ENCODE data around the gene TAS2R41. TPM values are rescaled to one million over a fixed set of nuclear protein-coding genes. Genes with fewer than 3 reads are reported as not detected.

The TAS2R41 gene
- total and polyA plus RNA-seq, 8 donors, result not detected

- Histone ChIP-seq H3K27me3 (no peaks in the 10 kb centered on the region), H3K4me3 (no peak overlapping the region), H3K4me1 (peaks cover 0 to 6% of the 10 kb centered on the region in 2 donors), H3K9me3 (no peaks in the 10 kb centered on the region), H3K36me3 (no peaks in the 10 kb centered on the region), H3K27ac (no peak overlapping the region)
- DNase-seq (no peak), ATAC-seq (no peak)
- intact Hi-C loops (cut with DNase I), result no loop called here
- no peak for TF ChIP-seq CTCF (IDR thresholded peaks at IDR 0.05)
These were observed 21.7 kb upstream of the TAS2R41 start for GRCh38 chr7:143455942-143456341.

GRCh38 chr7:143456992-143457793 is 20.5 kb upstream of the TAS2R41 start:
- TF ChIP-seq CTCF (IDR thresholded peaks at IDR 0.05), result no peak
- no peak for DNase-seq
- H3K27me3 ChIP-seq, result no peaks in the 10 kb centered on the region
- H3K27ac ChIP-seq, result no peak overlapping the region
- H3K4me1 ChIP-seq, result peaks cover 0 to 6% of the 10 kb centered on the region in 2 donors
- no peak overlapping the region for H3K4me3 ChIP-seq
- no peaks in the 10 kb centered on the region for H3K9me3 ChIP-seq
- intact Hi-C loops (cut with DNase I), result no loop called here
- ATAC-seq, result no peak
- H3K36me3 ChIP-seq, result no peaks in the 10 kb centered on the region

- Histone ChIP-seq H3K9me3 (no peaks in the 10 kb centered on the region), H3K4me1 (peaks cover 0 to 6% of the 10 kb centered on the region in 2 donors), H3K36me3 (no peaks in the 10 kb centered on the region), H3K4me3 (no peak overlapping the region), H3K27me3 (no peaks in the 10 kb centered on the region), H3K27ac (no peak overlapping the region)
- DNase-seq (no peak), ATAC-seq (peak; percentile 44)
- intact Hi-C loops (cut with DNase I), result no loop called here
- no peak for TF ChIP-seq CTCF (IDR thresholded peaks at IDR 0.05)
These were observed 19.4 kb upstream of the TAS2R41 start for GRCh38 chr7:143458263-143458662.

- no peak overlapping the region for H3K27ac ChIP-seq
- no peak for TF ChIP-seq CTCF (IDR thresholded peaks at IDR 0.05)
- intact Hi-C loops (cut with DNase I), result no loop called here
- DNase-seq (no peak), ATAC-seq (no peak)
- no peaks in the 10 kb centered on the region for H3K36me3 ChIP-seq
- no peak overlapping the region for H3K4me3 ChIP-seq
- H3K9me3 ChIP-seq, result no peaks in the 10 kb centered on the region
- H3K4me1 ChIP-seq, result peaks cover 0 to 6% of the 10 kb centered on the region in 2 donors
- H3K27me3 ChIP-seq, result no peaks in the 10 kb centered on the region
These were observed 19.0 kb upstream of the TAS2R41 start for GRCh38 chr7:143458681-143459080.

- no peak overlapping the region for H3K4me3 ChIP-seq
- H3K9me3 ChIP-seq, result no peaks in the 10 kb centered on the region
- intact Hi-C loops (cut with DNase I), result no loop called here
- ATAC-seq (no peak), DNase-seq (no peak)
- TF ChIP-seq CTCF (IDR thresholded peaks at IDR 0.05), result no peak
- peaks cover 0 to 6% of the 10 kb centered on the region in 2 donors for H3K4me1 ChIP-seq
- H3K36me3 ChIP-seq, result no peaks in the 10 kb centered on the region
- no peaks in the 10 kb centered on the region for H3K27me3 ChIP-seq
- H3K27ac ChIP-seq, result no peak overlapping the region
These were observed 18.3 kb upstream of the TAS2R41 start for GRCh38 chr7:143459359-143459758.
